OCI-LY1 (cell line): ENCODE data around the gene KLHL28.
A peak's percentile ranks its signal among the peaks of the same experiment; 100 is the strongest.

Source experiments
- H2AFZ ChIP-seq: fragments of 200-600 bp; sonication (generic), shearing (Covaris generic); 2 replicates; pipeline ENCODE4 v1.6.0; 2014; ENCODE audit warnings: antibody characterized with exemption, mild to moderate bottlenecking, low read length
- H3F3A ChIP-seq: fragments of 200-600 bp; sonication (generic), shearing (Covaris generic); 2 replicates; pipeline ENCODE4 v1.6.0; 2014; ENCODE audit warnings: mild to moderate bottlenecking, antibody characterized with exemption, low read length, moderate library complexity; ENCODE audit not compliant: insufficient read depth
- H3K27ac ChIP-seq: fragments of 200-600 bp; sonication (generic); 2 replicates; pipeline ENCODE4 v1.5.1; 2014; ENCODE audit warnings: low read length, mixed run types, mild to moderate bottlenecking, low read depth; ENCODE audit not compliant: poor library complexity, severe bottlenecking
- H3K27me3 ChIP-seq: fragments of 200-600 bp; sonication (generic); 2 replicates; pipeline ENCODE4 v1.6.0; 2014; ENCODE audit warnings: antibody characterized with exemption, mild to moderate bottlenecking, low read length, moderate library complexity; ENCODE audit not compliant: insufficient read depth
- H3K36me3 ChIP-seq: fragments of 200-600 bp; sonication (generic); 2 replicates; pipeline ENCODE4 v1.6.1; 2014; ENCODE audit warnings: mild to moderate bottlenecking, antibody characterized with exemption, low read length, moderate library complexity, mixed read lengths; ENCODE audit not compliant: insufficient read depth
- H3K4me1 ChIP-seq: fragments of 200-600 bp; sonication (generic); 2 replicates; pipeline ENCODE4 v1.5.1; 2014; ENCODE audit warnings: mild to moderate bottlenecking, low read length, moderate library complexity; ENCODE audit not compliant: insufficient read depth, severe bottlenecking
- H3K4me2 ChIP-seq: fragments of 200-600 bp; sonication (generic), shearing (Covaris generic); 2 replicates; pipeline ENCODE4 v1.6.1; 2014; ENCODE audit warnings: low read length
- H3K4me3 ChIP-seq: fragments of 200-600 bp; sonication (generic); 2 replicates; pipeline ENCODE4 v1.5.1; 2014; ENCODE audit warnings: low read length, low read depth, mild to moderate bottlenecking, mixed read lengths; ENCODE audit not compliant: poor library complexity, severe bottlenecking
- H3K79me2 ChIP-seq: fragments of 200-600 bp; shearing (Covaris generic); 2 replicates; pipeline ENCODE4 v1.6.1; 2016; ENCODE audit warnings: mixed run types, low read length, mixed read lengths; ENCODE audit not compliant: insufficient read depth
- H3K9ac ChIP-seq: fragments of 200-600 bp; sonication (generic), shearing (Covaris generic); 2 replicates; pipeline ENCODE4 v1.6.1; 2014; ENCODE audit warnings: mild to moderate bottlenecking, low read length, mixed read lengths
- H3K9me2 ChIP-seq: fragments of 200-600 bp; sonication (generic), shearing (Covaris generic); 2 replicates; pipeline ENCODE4 v1.6.1; 2014; ENCODE audit warnings: low read depth, mild to moderate bottlenecking, low read length, mixed read lengths
- H3K9me3 ChIP-seq: fragments of 200-600 bp; shearing (Covaris generic); 2 replicates; pipeline ENCODE4 v1.6.1; 2014; ENCODE audit warnings: low read length, mixed read lengths
- H4K20me1 ChIP-seq: fragments of 200-600 bp; sonication (generic), shearing (Covaris generic); 2 replicates; pipeline ENCODE4 v1.6.0; 2016; ENCODE audit warnings: mild to moderate bottlenecking, low read length; ENCODE audit not compliant: insufficient read depth
- EZH2 ChIP-seq: fragments of 200-600 bp; sonication (generic), shearing (Covaris generic); IDR thresholded peaks from 2 replicates; pipeline ENCODE4 v1.8.0; 2017; ENCODE audit warnings: borderline replicate concordance, mixed run types, mild to moderate bottlenecking, antibody characterized with exemption, low read length, moderate library complexity, mixed read lengths
- TF ChIP-seq, protein P1 (sequence below): fragments of 200-600 bp; sonication (generic), shearing (Covaris generic); IDR thresholded peaks from 2 replicates; pipeline ENCODE4 v1.5.1; 2017; ENCODE audit warnings: mild to moderate bottlenecking, antibody characterized with exemption, low read length, moderate library complexity, mixed read lengths

KLHL28 gene

DNA sequence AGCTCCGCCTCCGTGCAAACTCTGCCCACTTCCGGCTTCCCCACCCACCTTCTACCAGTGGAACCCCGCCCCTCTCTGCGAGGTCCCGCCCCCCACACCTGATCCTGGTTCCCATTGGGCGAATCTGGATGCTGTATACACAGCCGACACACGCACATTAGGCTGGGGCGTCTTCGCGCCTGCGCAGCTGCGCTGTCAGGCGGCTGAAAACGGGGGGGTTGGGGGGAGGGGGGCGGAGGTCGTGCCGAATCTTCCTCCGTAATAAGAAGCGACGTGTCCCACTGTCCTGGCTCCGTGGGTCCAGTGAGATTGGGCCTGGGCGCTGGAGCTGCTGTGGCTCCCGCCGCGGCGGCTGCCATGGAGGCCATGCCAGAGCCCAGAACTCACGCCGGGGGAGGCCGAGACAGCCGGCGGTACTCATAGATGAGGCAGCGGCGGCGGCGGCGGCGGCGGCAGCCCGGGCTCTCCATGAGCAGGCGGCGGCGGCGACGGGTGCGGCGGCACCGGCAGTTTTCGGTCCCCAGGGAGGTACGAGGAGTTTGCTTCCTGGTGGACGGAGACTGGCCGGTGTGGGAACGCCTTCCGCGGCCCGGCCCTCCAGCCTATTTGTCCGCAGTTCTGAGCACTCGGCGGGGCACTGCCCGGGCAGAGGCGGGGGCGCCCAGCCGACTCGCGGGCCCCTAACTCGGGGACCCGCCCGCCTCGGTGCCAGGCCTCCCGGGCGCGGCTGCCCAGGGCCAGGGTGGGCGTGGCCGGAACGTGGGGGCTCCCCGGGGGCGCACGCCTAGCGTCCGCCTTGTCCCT, 64.5 kb downstream of the KLHL28 start:
- Histone ChIP-seq H3K4me3 (peak overlapping the region; percentile 78), H3K4me1 (peaks cover 11% of the 10 kb centered on the region), H3K36me3 (no peaks in the 10 kb centered on the region), H3K79me2 (no peaks in the 10 kb centered on the region), H3K9me3 (0 out of 2 replicates have a peak, but pooled peaks cover 3% of the 10 kb centered on the region), H3K9ac (peak overlapping the region; percentile 77), H2AFZ (no peak overlapping the region), H3K27me3 (no peaks in the 10 kb centered on the region), H3K9me2 (no peaks in the 10 kb centered on the region), H4K20me1 (no peaks in the 10 kb centered on the region), H3K27ac (peak overlapping the region; percentile 30), H3F3A (no peaks in the 10 kb centered on the region), H3K4me2 (peak overlapping the region; percentile 83)
- TF ChIP-seq EZH2, result no peak
- TF ChIP-seq, protein P1, sequence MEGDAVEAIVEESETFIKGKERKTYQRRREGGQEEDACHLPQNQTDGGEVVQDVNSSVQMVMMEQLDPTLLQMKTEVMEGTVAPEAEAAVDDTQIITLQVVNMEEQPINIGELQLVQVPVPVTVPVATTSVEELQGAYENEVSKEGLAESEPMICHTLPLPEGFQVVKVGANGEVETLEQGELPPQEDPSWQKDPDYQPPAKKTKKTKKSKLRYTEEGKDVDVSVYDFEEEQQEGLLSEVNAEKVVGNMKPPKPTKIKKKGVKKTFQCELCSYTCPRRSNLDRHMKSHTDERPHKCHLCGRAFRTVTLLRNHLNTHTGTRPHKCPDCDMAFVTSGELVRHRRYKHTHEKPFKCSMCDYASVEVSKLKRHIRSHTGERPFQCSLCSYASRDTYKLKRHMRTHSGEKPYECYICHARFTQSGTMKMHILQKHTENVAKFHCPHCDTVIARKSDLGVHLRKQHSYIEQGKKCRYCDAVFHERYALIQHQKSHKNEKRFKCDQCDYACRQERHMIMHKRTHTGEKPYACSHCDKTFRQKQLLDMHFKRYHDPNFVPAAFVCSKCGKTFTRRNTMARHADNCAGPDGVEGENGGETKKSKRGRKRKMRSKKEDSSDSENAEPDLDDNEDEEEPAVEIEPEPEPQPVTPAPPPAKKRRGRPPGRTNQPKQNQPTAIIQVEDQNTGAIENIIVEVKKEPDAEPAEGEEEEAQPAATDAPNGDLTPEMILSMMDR, result no peak

DNA sequence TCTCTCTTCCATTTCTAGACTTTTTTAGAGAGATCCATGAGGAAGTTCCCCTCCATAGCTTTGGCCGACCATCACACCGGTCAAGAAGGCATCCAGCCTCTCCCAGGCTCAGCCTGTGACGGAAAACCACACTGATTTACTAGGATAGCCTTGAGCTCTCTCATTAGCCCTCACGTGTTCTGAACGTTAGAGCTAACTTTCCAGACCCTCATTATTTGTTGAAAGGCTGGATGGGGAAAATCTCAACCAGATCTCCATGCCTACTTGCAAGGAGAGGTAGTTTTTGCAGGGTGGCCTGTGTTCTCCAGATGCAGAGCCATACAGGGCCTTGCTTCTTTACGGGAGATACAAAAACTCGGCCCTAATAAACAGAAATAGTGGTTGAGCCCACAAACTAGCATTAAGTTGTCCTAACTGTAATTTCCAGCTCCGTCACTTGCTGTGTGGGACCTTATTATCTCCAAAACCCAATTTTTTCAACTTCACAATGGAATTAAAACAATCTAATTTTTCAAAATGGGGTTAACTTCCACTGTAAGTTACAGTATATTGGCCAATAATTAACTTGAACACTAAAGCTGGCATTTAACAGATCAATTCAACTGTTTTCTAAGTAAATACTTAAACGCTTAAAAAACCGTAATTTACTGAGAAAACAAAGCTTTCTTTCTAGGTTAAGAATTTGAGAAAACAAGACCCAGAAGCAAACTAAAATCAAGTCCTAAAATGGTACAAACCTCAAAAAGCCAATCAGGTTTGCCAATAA, 65.3 kb downstream of the KLHL28 start:
- Histone ChIP-seq H3K36me3 (no peaks in the 10 kb centered on the region), H3K4me2 (peak overlapping the region; percentile 42), H3K4me1 (peaks cover 11% of the 10 kb centered on the region), H3K27ac (no peak overlapping the region), H3K79me2 (no peaks in the 10 kb centered on the region), H3K9ac (no peak overlapping the region), H3K9me2 (no peaks in the 10 kb centered on the region), H4K20me1 (no peaks in the 10 kb centered on the region), H3K27me3 (no peaks in the 10 kb centered on the region), H2AFZ (peak overlapping the region; percentile 73), H3K4me3 (peak overlapping the region; percentile 78), H3F3A (no peaks in the 10 kb centered on the region), H3K9me3 (0 out of 2 replicates have a peak, but pooled peaks cover 3% of the 10 kb centered on the region)
- no peak for TF ChIP-seq EZH2
- TF ChIP-seq, protein P1, result no peak

DNA sequence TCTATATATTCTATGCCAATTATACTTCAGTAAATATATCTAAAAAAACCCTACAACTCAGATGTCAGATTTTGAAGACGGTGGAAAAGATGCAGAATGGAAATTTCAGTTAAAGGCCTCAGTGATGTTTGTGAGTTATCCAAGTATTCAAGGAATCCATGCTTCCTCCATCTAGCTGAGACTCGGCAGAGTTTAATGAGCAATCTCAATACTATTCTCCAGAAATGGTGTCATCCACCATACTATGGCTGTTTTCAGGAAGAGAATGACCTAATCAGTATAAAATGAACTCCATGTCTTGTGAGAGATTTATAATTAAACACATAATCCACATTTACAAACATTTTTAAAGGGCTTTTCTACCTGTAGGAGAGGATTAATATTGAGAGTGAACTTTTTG, 66.0 kb downstream of the KLHL28 start:
- Histone ChIP-seq H3K9ac (no peak overlapping the region), H2AFZ (no peak overlapping the region), H3K27me3 (no peaks in the 10 kb centered on the region), H3K79me2 (no peaks in the 10 kb centered on the region), H3K36me3 (no peaks in the 10 kb centered on the region), H3K4me1 (peaks cover 11% of the 10 kb centered on the region), H3K9me3 (0 out of 2 replicates have a peak, but pooled peaks cover 3% of the 10 kb centered on the region), H3F3A (no peaks in the 10 kb centered on the region), H3K4me3 (no peak overlapping the region), H4K20me1 (no peaks in the 10 kb centered on the region), H3K9me2 (no peaks in the 10 kb centered on the region), H3K27ac (no peak overlapping the region), H3K4me2 (no peak overlapping the region)
- no peak for TF ChIP-seq EZH2
- TF ChIP-seq, protein P1, result no peak
